HepG2 (cell line): Measurements from ENCODE around the gene HABP4. TPM values are rescaled to one million over a fixed set of nuclear protein-coding genes. Genes with fewer than 3 reads are reported as not detected.

ENCODE experiments used
- AGO2 ChIP-seq: fragments of 200-400 bp; formaldehyde crosslinking; optimal IDR thresholded peaks from 2 replicates; pipeline ENCODE3; 2017; ENCODE audit warnings: mild to moderate bottlenecking, low read depth, low read length, moderate library complexity
- CC2D1A ChIP-seq: sonication (generic); formaldehyde crosslinking; IDR thresholded peaks from 2 replicates; pipeline ENCODE4 v1.8.1; 2023; ENCODE audit warnings: mild to moderate bottlenecking, missing genetic modification reagents
- CREM ChIP-seq, 2 experiments: sonication (generic) in 1 of 2; formaldehyde crosslinking in 1 of 2; IDR thresholded peaks; 2 replicates each; pipeline versions ENCODE4 v1.4.0 to v1.6.1; 2016 to 2020; ENCODE audit warnings: antibody characterized with exemption in 1 of 2, mild to moderate bottlenecking in 1 of 2, missing genetic modification reagents in 1 of 2
- EHMT2 ChIP-seq: fragments of 200-600 bp; sonication (generic); IDR thresholded peaks from 2 replicates; pipeline ENCODE4 v1.7.0; 2017; ENCODE audit warnings: antibody characterized with exemption, low read depth, low read length, borderline replicate concordance
- HHEX ChIP-seq: IDR thresholded peaks from 2 replicates; pipeline ENCODE4 v1.6.1; 2016; ENCODE audit warnings: control low read depth
- LBX2 ChIP-seq: sonication (generic); formaldehyde crosslinking; IDR thresholded peaks from 2 replicates; pipeline ENCODE4 v1.5.0; 2020; ENCODE audit warnings: missing genetic modification reagents, mild to moderate bottlenecking, borderline replicate concordance
- MTF2 ChIP-seq: sonication (generic); formaldehyde crosslinking; IDR thresholded peaks from 2 replicates; pipeline ENCODE4 v1.5.0; 2020; ENCODE audit warnings: missing genetic modification reagents, borderline replicate concordance
- NFAT5 ChIP-seq: sonication (generic); formaldehyde crosslinking; IDR thresholded peaks from 2 replicates; pipeline ENCODE4 v1.4.0; 2020; ENCODE audit warnings: missing genetic modification reagents
- RFX1 ChIP-seq: fragments of 450-650 bp; IDR thresholded peaks from 2 replicates; pipeline ENCODE4 v1.6.1; 2017
- TEAD3 ChIP-seq: optimal IDR thresholded peaks from 2 replicates; pipeline ENCODE3; 2016; ENCODE audit warnings: borderline replicate concordance
- ZNF343 ChIP-seq: sonication (generic); formaldehyde crosslinking; IDR thresholded peaks from 2 replicates; pipeline ENCODE4 v1.4.0; 2020; ENCODE audit warnings: mild to moderate bottlenecking, missing genetic modification reagents
- ZNF605 ChIP-seq: sonication (generic); formaldehyde crosslinking; IDR thresholded peaks from 2 replicates; pipeline ENCODE4 v1.8.0; 2022; ENCODE audit warnings: mild to moderate bottlenecking, missing genetic modification reagents
- ZNF746 ChIP-seq: sonication (generic); formaldehyde crosslinking; IDR thresholded peaks from 2 replicates; pipeline ENCODE4 v1.8.0; 2022; ENCODE audit warnings: mild to moderate bottlenecking, missing genetic modification reagents
- ZSCAN21 ChIP-seq: sonication (generic); formaldehyde crosslinking; IDR thresholded peaks from 2 replicates; pipeline ENCODE4 v1.8.0; 2022; ENCODE audit warnings: mild to moderate bottlenecking, missing genetic modification reagents, moderate library complexity, borderline replicate concordance
- ZSCAN22 ChIP-seq: sonication (generic); formaldehyde crosslinking; IDR thresholded peaks from 2 replicates; pipeline ENCODE4 v1.4.0; 2020; ENCODE audit warnings: mild to moderate bottlenecking, missing genetic modification reagents
- polyA plus RNA-seq, 8 experiments: library from polyadenylated mRNA; depleted of rRNA in 3 of 8; stranded (reverse) in 7 of 8; unstranded in 1 of 8; fragments of >200 nt; fragmentation: Illumina TruSeq in 4 of 8; extraction: Trizol in 4 of 8; gene quantifications; 2 replicates each; pipeline versions ENCODE4 v1.2.1 to v1.2.3, GENCODE V29; 2011 to 2016; ENCODE audit warnings: low read depth in 4 of 8, missing spikeins in 1 of 8, mixed read lengths in 1 of 8; ENCODE audit not compliant: insufficient read depth in 1 of 8
- total RNA-seq, 5 experiments: library from RNA; depleted of rRNA; stranded (reverse); fragments of >200 nt; fragmentation: Illumina TruSeq; extraction: Trizol; gene quantifications; 2 replicates each; pipeline ENCODE4 v1.2.3, GENCODE V29; 2016; ENCODE audit warnings: low read depth in 1 of 5
- TF ChIP-seq, protein P1 (sequence below): sonication (generic); formaldehyde crosslinking; IDR thresholded peaks from 2 replicates; pipeline ENCODE4 v1.5.1; 2020; ENCODE audit warnings: mild to moderate bottlenecking, missing genetic modification reagents, moderate library complexity
- TF ChIP-seq, protein P2 (sequence below): sonication (generic); formaldehyde crosslinking; IDR thresholded peaks from 2 replicates; pipeline ENCODE4 v1.5.1; 2020; ENCODE audit warnings: missing genetic modification reagents, mild to moderate bottlenecking, borderline replicate concordance

Gene HABP4
- total and polyA plus RNA-seq, 2 of the 13 experiments (the other 11 are each of a cell fraction or from before 2014, with no cell fraction given): 14.3 to 26.6 TPM

- TF ChIP-seq, protein P1, sequence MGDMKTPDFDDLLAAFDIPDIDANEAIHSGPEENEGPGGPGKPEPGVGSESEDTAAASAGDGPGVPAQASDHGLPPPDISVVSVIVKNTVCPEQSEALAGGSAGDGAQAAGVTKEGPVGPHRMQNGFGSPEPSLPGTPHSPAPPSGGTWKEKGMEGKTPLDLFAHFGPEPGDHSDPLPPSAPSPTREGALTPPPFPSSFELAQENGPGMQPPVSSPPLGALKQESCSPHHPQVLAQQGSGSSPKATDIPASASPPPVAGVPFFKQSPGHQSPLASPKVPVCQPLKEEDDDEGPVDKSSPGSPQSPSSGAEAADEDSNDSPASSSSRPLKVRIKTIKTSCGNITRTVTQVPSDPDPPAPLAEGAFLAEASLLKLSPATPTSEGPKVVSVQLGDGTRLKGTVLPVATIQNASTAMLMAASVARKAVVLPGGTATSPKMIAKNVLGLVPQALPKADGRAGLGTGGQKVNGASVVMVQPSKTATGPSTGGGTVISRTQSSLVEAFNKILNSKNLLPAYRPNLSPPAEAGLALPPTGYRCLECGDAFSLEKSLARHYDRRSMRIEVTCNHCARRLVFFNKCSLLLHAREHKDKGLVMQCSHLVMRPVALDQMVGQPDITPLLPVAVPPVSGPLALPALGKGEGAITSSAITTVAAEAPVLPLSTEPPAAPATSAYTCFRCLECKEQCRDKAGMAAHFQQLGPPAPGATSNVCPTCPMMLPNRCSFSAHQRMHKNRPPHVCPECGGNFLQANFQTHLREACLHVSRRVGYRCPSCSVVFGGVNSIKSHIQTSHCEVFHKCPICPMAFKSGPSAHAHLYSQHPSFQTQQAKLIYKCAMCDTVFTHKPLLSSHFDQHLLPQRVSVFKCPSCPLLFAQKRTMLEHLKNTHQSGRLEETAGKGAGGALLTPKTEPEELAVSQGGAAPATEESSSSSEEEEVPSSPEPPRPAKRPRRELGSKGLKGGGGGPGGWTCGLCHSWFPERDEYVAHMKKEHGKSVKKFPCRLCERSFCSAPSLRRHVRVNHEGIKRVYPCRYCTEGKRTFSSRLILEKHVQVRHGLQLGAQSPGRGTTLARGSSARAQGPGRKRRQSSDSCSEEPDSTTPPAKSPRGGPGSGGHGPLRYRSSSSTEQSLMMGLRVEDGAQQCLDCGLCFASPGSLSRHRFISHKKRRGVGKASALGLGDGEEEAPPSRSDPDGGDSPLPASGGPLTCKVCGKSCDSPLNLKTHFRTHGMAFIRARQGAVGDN (CRISPR knock-in tag): peak; percentile 27
- TF ChIP-seq CC2D1A (no peak), AGO2 (peak; percentile 64), HHEX (CRISPR knock-in tag) (no peak), LBX2 (CRISPR knock-in tag) (no peak), ZSCAN22 (CRISPR knock-in tag) (no peak), ZSCAN21 (CRISPR knock-in tag) (0 out of 2 replicates have a peak, but pooled peaks have one; percentile 7), ZNF605 (CRISPR knock-in tag) (no peak), RFX1 (no peak), TEAD3 (CRISPR knock-in tag) (peak; percentile 29), CREM (IDR thresholded peaks at IDR 0.05) (no peak), CREM (CRISPR knock-in tag; IDR thresholded peaks at IDR 0.05) (no peak), MTF2 (CRISPR knock-in tag) (no peak), ZNF343 (CRISPR knock-in tag) (no peak), EHMT2 (no peak), ZNF746 (CRISPR knock-in tag) (no peak), NFAT5 (CRISPR knock-in tag) (no peak)
- TF ChIP-seq, protein P2, sequence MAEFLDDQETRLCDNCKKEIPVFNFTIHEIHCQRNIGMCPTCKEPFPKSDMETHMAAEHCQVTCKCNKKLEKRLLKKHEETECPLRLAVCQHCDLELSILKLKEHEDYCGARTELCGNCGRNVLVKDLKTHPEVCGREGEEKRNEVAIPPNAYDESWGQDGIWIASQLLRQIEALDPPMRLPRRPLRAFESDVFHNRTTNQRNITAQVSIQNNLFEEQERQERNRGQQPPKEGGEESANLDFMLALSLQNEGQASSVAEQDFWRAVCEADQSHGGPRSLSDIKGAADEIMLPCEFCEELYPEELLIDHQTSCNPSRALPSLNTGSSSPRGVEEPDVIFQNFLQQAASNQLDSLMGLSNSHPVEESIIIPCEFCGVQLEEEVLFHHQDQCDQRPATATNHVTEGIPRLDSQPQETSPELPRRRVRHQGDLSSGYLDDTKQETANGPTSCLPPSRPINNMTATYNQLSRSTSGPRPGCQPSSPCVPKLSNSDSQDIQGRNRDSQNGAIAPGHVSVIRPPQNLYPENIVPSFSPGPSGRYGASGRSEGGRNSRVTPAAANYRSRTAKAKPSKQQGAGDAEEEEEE: no peak
These were observed 43.1 kb downstream of the HABP4 start (continued) for GRCh38 chr9:96492993-96493531.
